GM18499 (cell line): ENCODE data around the gene CRELD2.
"Not testable (repeated sequence)": the region's sequence is repeated elsewhere in the genome, so short reads cannot be mapped to it uniquely, and the experiment has no call there.

Experiments
- ATAC-seq: cut with Tn5 transposase; IDR thresholded peaks from one replicate; pipeline ENCODE4 v1.9.1; 2021; ENCODE audit warnings: moderate number of reproducible peaks; ENCODE audit not compliant: insufficient read depth, unreplicated experiment

The CRELD2 gene

GRCh38 chr22:49943405-49943765, 25.0 kb downstream of the CRELD2 start:
- ATAC-seq, result no peak

DNA sequence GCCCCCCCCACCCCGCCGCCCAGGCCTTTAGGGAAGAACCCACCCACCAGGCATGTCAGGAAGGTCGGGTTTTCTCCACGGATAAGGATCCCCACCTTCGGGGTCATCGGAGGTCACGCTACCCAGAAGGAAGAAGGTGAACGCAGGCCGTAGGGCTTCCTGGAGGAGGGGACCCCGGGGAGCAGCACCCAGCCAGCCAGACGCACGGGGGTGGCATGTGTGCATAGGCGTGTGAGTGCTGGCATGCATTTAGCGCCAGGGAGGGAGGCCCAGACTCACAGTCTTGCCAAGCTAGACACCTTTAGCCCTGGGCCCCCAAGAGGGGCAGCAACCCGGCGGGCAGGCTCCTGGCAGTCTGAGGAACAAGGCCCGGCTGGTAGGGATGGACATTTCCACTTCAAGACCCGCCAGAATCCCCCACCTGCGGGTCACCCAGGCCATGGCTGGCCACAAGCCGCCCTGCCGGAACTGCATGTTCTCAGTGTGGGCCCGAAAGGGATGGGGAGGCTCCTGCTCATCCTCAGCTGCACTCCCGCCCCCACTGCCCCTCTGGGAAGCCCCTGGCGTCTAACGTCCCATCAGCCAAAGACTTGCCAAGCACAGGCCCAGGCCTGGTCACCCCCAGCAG, 25.5 kb downstream of the CRELD2 start:
- no peak for ATAC-seq

GRCh38 chr22:49944399-49944891, 26.0 kb downstream of the CRELD2 start:
- ATAC-seq, result no peak

DNA sequence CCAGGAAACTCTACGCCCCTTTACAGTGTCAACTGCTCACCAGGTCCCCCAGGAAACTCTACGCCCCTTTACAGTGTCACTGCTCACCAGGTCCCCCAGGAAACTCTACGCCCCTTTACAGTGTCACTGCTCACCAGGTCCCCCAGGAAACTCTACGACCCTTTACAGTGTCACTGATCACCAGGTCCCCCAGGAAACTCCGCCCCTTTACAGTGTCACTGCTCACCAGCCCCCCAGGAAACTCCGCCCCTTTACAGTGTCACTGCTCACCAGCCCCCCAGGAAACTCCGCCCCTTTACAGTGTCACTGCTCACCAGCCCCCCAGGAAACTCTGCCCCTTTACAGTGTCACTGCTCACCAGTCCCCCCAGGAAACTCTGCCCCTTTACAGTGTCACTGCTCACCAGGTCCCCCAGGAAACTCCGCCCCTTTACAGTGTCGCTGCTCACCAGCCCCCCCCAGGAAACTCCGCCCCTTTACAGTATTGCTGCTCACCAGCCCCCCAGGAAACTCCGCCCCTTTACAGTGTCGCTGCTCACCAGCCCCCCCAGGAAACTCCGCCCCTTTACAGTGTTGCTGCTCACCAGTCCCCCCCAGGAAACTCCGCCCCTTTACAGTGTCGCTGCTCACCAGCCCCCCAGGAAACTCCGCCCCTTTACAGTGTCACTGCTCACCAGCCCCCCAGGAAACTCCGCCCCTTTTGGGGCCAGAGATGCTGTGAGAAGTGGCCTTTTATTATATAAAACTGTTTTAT, 26.8 kb downstream of the CRELD2 start:
- not testable (repeated sequence) for ATAC-seq

- ATAC-seq, result no peak
Observed at GRCh38 chr22:49946612-49947295, 28.3 kb downstream of the CRELD2 start.

- no peak for ATAC-seq
Observed at GRCh38 chr22:49947296-49947622, 28.8 kb downstream of the CRELD2 start.

DNA sequence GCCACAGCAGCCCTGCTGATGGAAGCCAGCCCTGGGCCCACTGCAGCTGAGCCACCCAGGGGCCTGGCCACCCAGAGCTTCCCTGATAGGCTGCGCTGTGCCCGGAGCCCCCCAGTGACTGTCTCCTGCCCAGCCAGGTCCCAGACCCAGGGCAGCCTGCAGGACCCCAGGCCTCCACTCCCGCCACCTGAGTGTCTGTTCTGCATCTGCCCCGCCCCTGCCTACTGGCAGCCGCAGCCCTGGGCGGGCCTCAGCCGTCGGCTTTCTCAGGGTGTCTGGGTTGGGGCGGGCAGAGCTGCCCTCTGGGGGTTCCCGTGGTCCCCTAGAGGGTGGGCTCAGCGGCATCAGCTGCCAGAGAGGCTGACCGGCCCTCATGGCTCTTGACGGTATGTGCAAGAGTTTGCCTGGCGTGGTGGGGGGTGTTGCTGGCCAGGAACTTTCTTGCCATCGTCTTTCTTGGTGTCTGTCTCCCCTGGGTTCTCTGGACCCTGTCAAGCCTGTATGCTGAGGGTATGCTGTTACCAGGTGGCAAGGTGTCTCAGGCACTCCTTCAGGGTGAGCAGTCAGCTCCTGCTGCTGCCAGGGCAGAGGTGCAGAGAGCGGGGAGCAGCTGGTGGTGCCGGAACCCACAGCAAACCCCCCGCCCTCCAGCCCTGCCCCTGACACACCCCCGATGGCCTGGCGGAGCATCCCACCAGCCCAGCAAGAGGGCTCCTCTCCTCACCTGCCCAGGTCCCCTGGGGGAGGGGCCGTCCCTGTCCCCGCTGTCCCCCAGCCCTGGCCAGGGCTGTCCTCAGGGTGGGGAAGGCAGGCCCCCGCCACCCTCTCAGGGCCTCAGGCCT, 29.9 kb downstream of the CRELD2 start:
- ATAC-seq, result no peak

- ATAC-seq, result no peak
Observed at GRCh38 chr22:49948958-49949913, 30.8 kb downstream of the CRELD2 start.

- no peak for ATAC-seq
Observed at GRCh38 chr22:49949914-49950292, 31.5 kb downstream of the CRELD2 start.

DNA sequence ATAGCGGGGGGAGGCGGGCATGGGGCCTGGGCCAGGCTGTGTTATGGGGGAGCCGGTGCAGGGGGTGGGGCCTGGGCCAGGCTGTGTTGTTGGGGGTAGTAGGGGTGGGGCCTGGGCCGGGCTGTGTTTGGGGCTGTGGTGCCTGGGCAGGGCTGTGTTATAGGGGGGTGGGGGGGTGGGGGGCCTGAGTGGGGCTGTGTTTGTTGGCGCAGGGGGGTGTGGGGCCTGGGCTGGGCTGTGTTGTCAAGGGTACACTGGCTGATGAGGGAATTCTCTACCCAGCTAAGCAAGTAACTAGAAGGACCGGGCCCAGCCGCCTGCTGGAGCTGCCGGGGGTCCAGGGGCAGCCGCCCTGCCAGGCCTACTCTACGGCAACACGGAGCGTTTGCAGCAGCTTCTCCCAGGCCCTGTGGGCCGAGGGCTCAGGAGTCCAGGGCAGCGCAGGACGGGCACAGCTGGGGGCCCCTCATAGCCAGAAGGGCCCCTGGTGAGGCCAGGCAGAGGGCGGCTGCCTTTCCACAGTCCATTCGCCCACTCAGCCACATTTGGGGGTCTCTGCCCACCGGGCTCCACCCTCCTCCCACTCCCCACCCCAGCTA, 32.1 kb downstream of the CRELD2 start:
- no peak for ATAC-seq

GRCh38 chr22:49951000-49951677, 32.7 kb downstream of the CRELD2 start:
- no peak for ATAC-seq

- no peak for ATAC-seq
Observed at GRCh38 chr22:49951678-49951985, 33.2 kb downstream of the CRELD2 start.

GRCh38 chr22:49951986-49952896, 33.8 kb downstream of the CRELD2 start:
- ATAC-seq, result no peak

GRCh38 chr22:49953027-49953679, 34.7 kb downstream of the CRELD2 start:
- ATAC-seq, result no peak

- no peak for ATAC-seq
Observed at GRCh38 chr22:49953680-49954344, 35.4 kb downstream of the CRELD2 start.

DNA sequence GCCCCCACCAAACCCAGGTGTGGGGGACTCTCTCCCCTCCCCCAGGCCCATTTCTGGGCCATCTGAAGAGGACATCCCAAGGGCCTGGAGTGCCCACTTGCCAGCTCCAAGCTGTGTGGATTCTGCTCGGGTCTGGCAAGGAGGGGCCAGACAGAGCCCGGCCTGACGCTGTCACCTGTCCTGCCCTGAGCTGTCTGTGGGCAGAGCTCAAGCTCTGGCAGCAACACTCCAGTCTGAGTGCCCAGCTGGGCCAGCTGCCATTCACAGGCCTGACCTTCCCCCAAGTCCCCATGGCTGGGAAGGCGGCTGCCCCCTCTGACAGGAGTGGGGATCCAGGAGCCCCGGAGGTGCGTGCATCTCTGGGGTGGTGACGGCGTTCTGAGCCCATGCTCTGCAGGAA, 35.9 kb downstream of the CRELD2 start:
- no peak for ATAC-seq
